ENCODE results near the gene SERINC2. TPM values are rescaled to one million over a fixed set of nuclear protein-coding genes. Genes with fewer than 3 reads are reported as not detected.
A peak's percentile ranks its signal among the peaks of the same experiment; 100 is the strongest.

Gene SERINC2
- total and polyA plus RNA-seq, 2 experiments from 2014 or later = 20.5 to 23.3 TPM

- TF ChIP-seq JUNB (IDR thresholded peaks at IDR 0.05; ENCODE audit: unreplicated experiment) (no peak), NANOG (IDR thresholded peaks at IDR 0.05; ENCODE audit: borderline replicate concordance) (no peak), ZNF114 (CRISPR knock-in tag; IDR thresholded peaks at IDR 0.05) (no peak), CREB1 (CRISPR knock-in tag; IDR thresholded peaks at IDR 0.05; ENCODE audit: low read depth) (no peak), POLR2AphosphoS5 (IDR thresholded peaks at IDR 0.05; ENCODE audit: low read depth) (no peak), EZH2phosphoT487 (IDR thresholded peaks at IDR 0.05; ENCODE audit: unreplicated experiment) (no peak), ZNF331 (CRISPR knock-in tag; IDR thresholded peaks at IDR 0.05; ENCODE audit: low read depth) (no peak), ZNF462 (CRISPR knock-in tag; IDR thresholded peaks at IDR 0.05) (no peak), EZH2 (IDR thresholded peaks at IDR 0.05; ENCODE audit: low read depth, unreplicated experiment) (no peak), STAT1 (IDR thresholded peaks at IDR 0.05; ENCODE audit: unreplicated experiment) (no peak)
- TF ChIP-seq, protein P1, sequence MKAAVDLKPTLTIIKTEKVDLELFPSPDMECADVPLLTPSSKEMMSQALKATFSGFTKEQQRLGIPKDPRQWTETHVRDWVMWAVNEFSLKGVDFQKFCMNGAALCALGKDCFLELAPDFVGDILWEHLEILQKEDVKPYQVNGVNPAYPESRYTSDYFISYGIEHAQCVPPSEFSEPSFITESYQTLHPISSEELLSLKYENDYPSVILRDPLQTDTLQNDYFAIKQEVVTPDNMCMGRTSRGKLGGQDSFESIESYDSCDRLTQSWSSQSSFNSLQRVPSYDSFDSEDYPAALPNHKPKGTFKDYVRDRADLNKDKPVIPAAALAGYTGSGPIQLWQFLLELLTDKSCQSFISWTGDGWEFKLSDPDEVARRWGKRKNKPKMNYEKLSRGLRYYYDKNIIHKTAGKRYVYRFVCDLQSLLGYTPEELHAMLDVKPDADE (IDR thresholded peaks at IDR 0.05) = no peak
- TF ChIP-seq, protein P2, sequence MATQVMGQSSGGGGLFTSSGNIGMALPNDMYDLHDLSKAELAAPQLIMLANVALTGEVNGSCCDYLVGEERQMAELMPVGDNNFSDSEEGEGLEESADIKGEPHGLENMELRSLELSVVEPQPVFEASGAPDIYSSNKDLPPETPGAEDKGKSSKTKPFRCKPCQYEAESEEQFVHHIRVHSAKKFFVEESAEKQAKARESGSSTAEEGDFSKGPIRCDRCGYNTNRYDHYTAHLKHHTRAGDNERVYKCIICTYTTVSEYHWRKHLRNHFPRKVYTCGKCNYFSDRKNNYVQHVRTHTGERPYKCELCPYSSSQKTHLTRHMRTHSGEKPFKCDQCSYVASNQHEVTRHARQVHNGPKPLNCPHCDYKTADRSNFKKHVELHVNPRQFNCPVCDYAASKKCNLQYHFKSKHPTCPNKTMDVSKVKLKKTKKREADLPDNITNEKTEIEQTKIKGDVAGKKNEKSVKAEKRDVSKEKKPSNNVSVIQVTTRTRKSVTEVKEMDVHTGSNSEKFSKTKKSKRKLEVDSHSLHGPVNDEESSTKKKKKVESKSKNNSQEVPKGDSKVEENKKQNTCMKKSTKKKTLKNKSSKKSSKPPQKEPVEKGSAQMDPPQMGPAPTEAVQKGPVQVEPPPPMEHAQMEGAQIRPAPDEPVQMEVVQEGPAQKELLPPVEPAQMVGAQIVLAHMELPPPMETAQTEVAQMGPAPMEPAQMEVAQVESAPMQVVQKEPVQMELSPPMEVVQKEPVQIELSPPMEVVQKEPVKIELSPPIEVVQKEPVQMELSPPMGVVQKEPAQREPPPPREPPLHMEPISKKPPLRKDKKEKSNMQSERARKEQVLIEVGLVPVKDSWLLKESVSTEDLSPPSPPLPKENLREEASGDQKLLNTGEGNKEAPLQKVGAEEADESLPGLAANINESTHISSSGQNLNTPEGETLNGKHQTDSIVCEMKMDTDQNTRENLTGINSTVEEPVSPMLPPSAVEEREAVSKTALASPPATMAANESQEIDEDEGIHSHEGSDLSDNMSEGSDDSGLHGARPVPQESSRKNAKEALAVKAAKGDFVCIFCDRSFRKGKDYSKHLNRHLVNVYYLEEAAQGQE (IDR thresholded peaks at IDR 0.05; ENCODE audit: unreplicated experiment) = no peak
- TF ChIP-seq, protein P3, sequence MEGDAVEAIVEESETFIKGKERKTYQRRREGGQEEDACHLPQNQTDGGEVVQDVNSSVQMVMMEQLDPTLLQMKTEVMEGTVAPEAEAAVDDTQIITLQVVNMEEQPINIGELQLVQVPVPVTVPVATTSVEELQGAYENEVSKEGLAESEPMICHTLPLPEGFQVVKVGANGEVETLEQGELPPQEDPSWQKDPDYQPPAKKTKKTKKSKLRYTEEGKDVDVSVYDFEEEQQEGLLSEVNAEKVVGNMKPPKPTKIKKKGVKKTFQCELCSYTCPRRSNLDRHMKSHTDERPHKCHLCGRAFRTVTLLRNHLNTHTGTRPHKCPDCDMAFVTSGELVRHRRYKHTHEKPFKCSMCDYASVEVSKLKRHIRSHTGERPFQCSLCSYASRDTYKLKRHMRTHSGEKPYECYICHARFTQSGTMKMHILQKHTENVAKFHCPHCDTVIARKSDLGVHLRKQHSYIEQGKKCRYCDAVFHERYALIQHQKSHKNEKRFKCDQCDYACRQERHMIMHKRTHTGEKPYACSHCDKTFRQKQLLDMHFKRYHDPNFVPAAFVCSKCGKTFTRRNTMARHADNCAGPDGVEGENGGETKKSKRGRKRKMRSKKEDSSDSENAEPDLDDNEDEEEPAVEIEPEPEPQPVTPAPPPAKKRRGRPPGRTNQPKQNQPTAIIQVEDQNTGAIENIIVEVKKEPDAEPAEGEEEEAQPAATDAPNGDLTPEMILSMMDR (conservative IDR thresholded peaks at IDR 0.05; ENCODE audit: low read depth in 2 of 2) = no peak
- H3K27ac Mint-ChIP-seq = no peak overlapping the region
Observed at GRCh38 chr1:31470794-31471315, 57.8 kb downstream of the SERINC2 start.

More at GRCh38 chr1:31470794-31471315, 57.8 kb downstream of the SERINC2 start:
- Histone ChIP-seq H3K9me2 (ENCODE audit: insufficient read depth) (peaks cover 3% of the 10 kb centered on the region; the same call in 1 of the 2 replicates), H3K27me3 (ENCODE audit: insufficient read depth) (no peaks in the 10 kb centered on the region), H3F3A (replicated peaks; ENCODE audit: low read depth) (no peaks in the 10 kb centered on the region), H3K4me3 (no peak overlapping the region), H3K4me1 (ENCODE audit: insufficient read depth) (no peaks in the 10 kb centered on the region), H3K79me2 (replicated peaks; ENCODE audit: insufficient read depth) (no peaks in the 10 kb centered on the region), H3K27ac (ENCODE audit: low read depth) (no peak overlapping the region), H4K20me1 (replicated peaks; ENCODE audit: insufficient read depth) (no peaks in the 10 kb centered on the region), H3K4me2 (0 out of 2 replicates have a peak overlapping the region, but pooled peaks have one; percentile 43), H2AFZ (peak overlapping the region; percentile 80), H3K36me3 (ENCODE audit: insufficient read depth) (peaks cover 14% of the 10 kb centered on the region; the same call in 1 of the 2 replicates)
- Mint-ChIP-seq H3K9me3 (peaks cover 23% of the 10 kb centered on the region), H3K4me3 (no peak overlapping the region), H3K36me3 (ENCODE audit: low read depth) (peaks cover 8% of the 10 kb centered on the region; the same call in 2 of the 3 replicates), H3K27me3 (ENCODE audit: insufficient read depth, low read depth, poor library complexity) (peaks cover 4% of the 10 kb centered on the region), H3K4me1 (peaks cover 9% of the 10 kb centered on the region; the same call in 2 of the 3 replicates)
- DNase-seq (ENCODE audit: low spot score) (no peak), ATAC-seq (no peak)

All from GM23338 (cell line).